ENCODE results near the gene WDR35.
"Not testable (repeated sequence)": the region's sequence is repeated elsewhere in the genome, so short reads cannot be mapped to it uniquely, and the experiment has no call there.

WDR35 gene

GRCh38 chr2:19942199-19942598, 47.7 kb downstream of the WDR35 start:
- no peak for DNase-seq (ENCODE audit: low read depth in 3 of 3)

- DNase-seq (ENCODE audit: low read depth in 3 of 3) = no peak
Measured at GRCh38 chr2:19937004-19937403, 52.9 kb downstream of the WDR35 start.

- no peak for DNase-seq (ENCODE audit: low read depth in 3 of 3)
Measured at GRCh38 chr2:19936203-19936602, 53.7 kb downstream of the WDR35 start.

- no peak for DNase-seq (ENCODE audit: low read depth in 3 of 3)
Measured at GRCh38 chr2:19933351-19933981, 56.4 kb downstream of the WDR35 start.

- no peak for DNase-seq (ENCODE audit: low read depth in 3 of 3)
Measured at GRCh38 chr2:19932928-19933327, 57.0 kb downstream of the WDR35 start.

GRCh38 chr2:19929226-19929625, 60.7 kb downstream of the WDR35 start:
- no peak for DNase-seq (ENCODE audit: low read depth in 3 of 3)

DNA sequence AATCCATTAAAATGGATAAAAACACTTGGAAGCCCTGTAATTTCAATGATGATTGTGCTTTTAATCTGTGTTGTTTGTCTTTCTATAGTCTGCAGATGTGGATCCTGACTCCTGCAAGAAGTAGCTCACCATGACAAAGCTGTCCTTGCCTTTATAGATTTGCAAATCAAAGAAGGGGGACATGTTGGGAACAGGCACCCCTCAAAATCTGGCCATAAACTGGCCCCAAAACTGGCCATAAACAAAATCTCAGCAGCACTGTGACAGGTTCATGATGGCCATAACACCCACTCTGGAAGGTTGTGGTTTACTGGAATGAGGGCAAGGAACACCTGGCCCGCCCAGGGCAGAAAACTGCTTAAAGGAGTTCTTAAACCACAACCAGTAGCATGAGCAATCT, 62.1 kb downstream of the WDR35 start:
- not testable (repeated sequence) for DNase-seq (ENCODE audit: low read depth in 3 of 3)

- not testable (repeated sequence) for DNase-seq (ENCODE audit: low read depth in 3 of 3)
Measured at GRCh38 chr2:19924526-19924925, 65.4 kb downstream of the WDR35 start.

DNA sequence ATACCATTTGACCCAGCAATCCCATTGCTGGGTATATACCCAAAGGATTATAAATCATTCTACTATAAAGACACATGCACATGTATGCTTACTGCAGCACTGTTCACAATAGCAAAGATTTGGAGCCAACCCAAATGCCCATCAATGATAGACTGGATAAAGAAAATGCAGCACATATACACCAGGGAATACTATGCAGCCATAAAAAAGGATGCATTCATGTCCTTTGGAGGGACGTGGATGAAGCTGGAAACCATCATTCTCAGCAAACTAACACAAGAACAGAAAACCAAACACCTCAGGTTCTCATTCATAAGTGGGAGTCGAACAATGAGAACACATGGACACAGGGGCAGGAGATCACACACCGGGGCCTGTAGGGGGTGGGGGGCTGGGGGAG, 67.7 kb downstream of the WDR35 start:
- not testable (repeated sequence) for DNase-seq (ENCODE audit: low read depth in 3 of 3)

DNA sequence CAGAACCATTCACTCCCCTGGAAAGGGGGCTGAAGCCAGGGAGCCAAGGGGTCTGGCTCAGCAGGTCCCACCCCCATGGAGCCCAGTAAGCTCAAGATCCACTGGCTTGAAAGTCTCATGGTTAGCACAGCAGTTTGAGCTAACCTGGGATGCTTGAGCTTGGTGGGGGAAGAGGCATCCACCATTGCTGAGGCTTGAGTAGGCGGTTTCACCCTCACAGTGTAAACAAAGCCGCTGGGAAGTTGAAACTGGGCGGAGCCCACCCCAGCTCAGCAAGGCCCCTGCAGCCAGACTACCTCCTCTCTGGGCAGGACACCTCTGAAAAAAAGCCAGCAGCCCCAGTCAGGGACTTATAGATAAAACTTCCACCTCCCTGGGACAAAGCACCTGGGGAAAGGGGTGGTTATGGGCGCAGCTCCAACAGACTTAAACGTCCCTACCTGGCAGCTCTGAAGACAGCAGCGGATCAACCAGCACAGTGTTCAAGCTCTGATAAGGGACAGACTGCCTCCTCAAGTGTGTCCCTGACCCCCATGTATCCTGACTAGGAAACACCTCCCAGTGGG, 73.4 kb downstream of the WDR35 start:
- DNase-seq (ENCODE audit: low read depth in 3 of 3) = no peak

DNA sequence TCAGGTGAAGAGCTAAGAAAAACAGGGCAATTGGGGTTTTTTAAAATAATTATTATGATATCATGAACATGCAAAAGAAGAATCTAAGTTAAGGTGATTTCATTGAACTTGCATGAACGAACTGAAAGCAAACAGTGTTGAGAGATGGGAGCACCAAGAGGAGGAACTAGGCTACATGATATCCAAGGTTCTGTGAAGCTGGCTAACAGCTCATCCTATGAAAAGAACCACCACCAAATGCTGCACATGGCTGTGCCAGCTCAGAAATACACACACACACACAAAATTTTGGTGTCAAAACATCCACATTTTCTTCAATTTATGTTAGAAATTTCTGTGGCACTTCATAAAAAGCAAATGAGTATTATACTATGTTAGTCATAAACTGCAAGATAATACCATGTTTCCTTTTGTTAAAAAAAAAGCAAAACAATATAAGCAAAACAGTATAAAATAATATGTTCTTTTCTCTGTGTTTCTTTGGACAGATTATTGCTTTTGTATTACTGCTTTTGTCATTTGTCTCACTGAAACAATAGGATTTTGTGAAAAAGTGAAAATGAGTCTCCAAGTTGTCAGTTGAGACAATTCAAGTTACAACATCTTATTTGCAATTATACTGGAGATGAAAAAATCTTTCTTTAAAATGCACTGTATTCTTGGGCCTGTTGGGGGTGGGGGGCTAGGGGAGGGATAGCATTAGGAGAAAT, 75.5 kb downstream of the WDR35 start:
- no peak for DNase-seq (ENCODE audit: low read depth in 3 of 3)

DNA sequence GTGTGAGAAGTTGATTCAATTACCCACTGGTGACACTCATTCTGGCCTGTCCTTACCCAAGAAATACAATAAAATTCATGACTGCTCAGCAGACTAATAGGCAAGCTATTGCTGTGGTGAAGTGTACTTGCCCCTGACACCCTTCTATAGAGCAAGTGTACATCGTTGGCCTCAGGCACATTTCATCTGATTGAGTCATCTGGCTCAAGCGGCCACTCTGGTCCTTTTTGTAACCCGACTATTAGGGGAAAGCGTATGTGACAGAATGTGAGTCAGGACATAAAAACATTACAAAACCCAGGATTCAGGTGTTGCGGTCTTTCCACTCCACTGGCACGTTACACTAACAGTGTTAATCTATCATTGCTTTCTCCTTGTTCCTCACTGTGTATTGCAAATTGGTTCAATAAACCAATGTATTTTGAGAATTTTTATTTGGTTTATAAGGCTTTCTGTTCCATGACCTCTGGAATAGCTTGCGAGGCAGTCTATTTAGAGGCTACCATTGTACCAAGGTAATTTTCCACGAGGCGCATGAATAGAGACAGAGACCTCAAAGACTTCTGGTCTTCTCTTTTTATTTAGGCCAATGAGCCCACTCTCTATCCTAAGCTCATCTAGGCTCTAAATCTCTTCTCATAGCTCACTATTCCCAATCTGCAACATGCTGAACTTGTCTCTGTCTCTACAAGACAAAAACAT, 77.9 kb downstream of the WDR35 start:
- no peak for DNase-seq (ENCODE audit: low read depth in 3 of 3)

- DNase-seq (ENCODE audit: low read depth in 3 of 3) = no peak
Measured at GRCh38 chr2:19902216-19902740, 87.6 kb downstream of the WDR35 start.

- peak; percentile 82 to 88 (median 86) for DNase-seq (ENCODE audit: low read depth in 3 of 3)
Measured at GRCh38 chr2:19901442-19902215, 88.3 kb downstream of the WDR35 start, which contains the start of gene TTC32. Gene TTC32, minus strand, starts transcription at chr2:19901983. Its CDS starts 129 bp downstream, at chr2:19901854.

DNA sequence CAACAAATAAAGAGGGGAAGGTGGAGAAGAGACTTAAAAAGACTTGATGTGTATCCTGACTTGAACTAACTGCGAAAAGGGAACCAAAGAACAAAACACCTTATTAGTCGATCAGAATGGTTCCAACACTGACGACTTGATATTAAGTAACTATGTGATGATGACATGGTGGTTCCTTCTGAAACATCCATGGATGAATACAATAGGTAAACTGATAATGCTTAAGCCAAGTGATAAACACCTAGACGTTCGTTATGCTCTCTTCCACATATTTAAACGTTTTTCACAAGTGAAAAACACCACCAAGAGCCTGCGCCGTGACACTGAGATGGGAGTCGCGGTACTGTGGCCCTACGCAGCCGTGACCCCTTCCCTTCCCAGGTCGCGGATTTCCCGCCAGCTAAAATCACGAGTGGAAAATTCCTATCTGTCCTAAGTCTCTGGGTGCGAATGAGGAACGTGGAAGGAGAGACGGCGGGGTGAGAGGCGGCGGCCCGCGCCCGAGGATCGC, 88.9 kb downstream of the WDR35 start:
- DNase-seq (ENCODE audit: low read depth in 3 of 3) = no peak

DNA sequence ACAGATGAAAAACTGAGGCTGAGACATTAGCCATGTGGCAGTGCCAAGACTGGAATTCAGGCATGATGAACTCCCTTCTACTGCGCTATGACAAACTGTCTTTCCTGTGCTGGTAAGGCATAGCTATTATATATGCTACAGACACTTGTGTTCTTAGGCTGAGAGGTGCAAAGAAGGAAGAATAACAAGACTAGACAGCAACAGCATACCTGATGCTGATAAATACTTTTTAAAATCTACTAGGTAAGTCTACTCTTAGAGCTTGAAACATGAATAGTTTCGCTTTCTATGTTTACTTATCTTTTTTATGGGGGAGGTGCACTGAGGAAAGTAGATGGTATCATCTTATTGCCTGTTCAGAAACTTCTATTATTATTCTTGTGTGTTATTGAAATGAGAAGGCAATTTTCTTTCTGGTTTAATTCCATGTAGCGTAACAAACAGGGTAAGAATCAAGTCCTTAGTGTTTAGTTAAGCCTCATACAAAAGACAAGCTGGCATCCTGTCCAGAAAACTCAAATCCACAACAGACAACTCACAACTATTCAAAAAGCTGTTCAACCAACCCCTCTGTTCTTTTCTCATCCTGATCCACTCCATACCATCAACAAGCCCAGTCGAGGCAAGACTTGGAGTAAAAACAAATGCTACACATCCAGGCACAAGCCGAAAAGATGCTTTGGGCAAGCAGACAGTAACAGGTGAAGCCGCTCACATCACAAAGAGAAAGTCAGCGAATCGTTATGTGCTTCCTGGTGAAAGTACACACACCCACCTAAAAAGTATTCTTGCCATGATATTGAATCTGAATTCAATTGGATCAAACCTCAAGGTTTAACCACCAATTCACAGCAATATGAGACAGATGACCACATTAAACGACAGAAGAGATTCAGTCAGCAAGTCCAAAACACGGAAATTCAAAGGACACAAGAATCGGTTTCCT, 89.6 kb downstream of the WDR35 start:
- no peak for DNase-seq (ENCODE audit: low read depth in 3 of 3)

GRCh38 chr2:19898592-19899329, 91.1 kb downstream of the WDR35 start:
- DNase-seq (ENCODE audit: low read depth in 3 of 3) = no peak

- no peak for DNase-seq (ENCODE audit: low read depth in 3 of 3)
Measured at GRCh38 chr2:19897623-19898245, 92.2 kb downstream of the WDR35 start.

DNA sequence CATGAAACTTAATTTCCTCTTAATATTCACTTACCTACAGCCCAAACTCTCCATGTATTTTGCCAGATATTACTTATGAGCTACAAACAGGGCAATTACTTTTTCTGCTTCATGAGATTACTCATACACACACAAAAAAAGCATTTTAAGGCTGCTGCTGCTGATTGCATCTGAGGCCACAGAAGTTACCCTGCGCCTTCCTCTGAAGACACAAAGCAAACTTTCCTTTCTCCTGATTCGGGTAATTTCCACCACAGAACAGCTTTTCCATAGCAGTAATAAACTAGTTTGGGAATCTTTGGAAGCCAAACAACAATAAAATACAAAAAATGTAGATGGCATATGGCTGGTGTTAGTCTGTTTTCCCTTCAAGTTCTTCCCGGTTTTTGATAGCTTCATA, 94.4 kb downstream of the WDR35 start:
- no peak for DNase-seq (ENCODE audit: low read depth in 3 of 3)
